MM.1S (cell line): ENCODE measurements around the gene HECW1.

Experiments
- EZH2 ChIP-seq: fragments of 300-600 bp; sonication (generic); optimal IDR thresholded peaks from 2 replicates; pipeline ENCODE3; 2017; ENCODE audit warnings: low read depth, mild to moderate bottlenecking, antibody characterized with exemption, low read length, mixed read lengths
- TF ChIP-seq, protein P1 (sequence below): fragments of 300-600 bp; sonication (generic); IDR thresholded peaks from 2 replicates; pipeline ENCODE4 v1.5.1; 2016; ENCODE audit warnings: antibody characterized with exemption, low read length, mixed read lengths

DNA sequence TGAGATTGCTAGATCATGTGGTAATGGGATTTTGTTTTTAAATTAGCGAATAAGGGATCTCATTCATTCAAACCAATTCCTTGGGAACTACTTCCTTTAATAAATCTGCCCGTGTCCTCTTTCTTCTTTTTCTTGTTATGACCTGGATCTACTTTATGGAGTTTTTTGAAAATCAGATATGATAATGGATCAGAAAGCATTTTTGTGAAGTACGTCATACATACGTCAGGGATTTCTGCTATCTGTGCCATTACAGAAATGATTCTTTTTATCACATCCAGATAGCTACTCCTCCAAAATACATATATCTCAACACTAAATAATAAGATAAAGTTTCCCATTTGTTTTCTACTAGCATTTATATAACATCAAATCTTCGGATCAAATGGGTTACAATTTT, 430.3 kb downstream of the HECW1 start:
- TF ChIP-seq, protein P1, sequence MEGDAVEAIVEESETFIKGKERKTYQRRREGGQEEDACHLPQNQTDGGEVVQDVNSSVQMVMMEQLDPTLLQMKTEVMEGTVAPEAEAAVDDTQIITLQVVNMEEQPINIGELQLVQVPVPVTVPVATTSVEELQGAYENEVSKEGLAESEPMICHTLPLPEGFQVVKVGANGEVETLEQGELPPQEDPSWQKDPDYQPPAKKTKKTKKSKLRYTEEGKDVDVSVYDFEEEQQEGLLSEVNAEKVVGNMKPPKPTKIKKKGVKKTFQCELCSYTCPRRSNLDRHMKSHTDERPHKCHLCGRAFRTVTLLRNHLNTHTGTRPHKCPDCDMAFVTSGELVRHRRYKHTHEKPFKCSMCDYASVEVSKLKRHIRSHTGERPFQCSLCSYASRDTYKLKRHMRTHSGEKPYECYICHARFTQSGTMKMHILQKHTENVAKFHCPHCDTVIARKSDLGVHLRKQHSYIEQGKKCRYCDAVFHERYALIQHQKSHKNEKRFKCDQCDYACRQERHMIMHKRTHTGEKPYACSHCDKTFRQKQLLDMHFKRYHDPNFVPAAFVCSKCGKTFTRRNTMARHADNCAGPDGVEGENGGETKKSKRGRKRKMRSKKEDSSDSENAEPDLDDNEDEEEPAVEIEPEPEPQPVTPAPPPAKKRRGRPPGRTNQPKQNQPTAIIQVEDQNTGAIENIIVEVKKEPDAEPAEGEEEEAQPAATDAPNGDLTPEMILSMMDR = no peak
- TF ChIP-seq EZH2 = no peak
